Endothelial cell (in vitro differentiated cells): ENCODE data around the gene MARS1. TPM values are rescaled to one million over a fixed set of nuclear protein-coding genes. Genes with fewer than 3 reads are reported as not detected.

Experiments
- DNase-seq: peaks from one replicate; pipeline ENCODE4 v3.0.0; 2021; ENCODE audit warnings: low spot score
- H3K27ac Mint-ChIP-seq: one replicate; pipeline ENCODE4 v1.8.0; 2021; ENCODE audit warnings: mixed read lengths, inconsistent platforms; ENCODE audit not compliant: unreplicated experiment
- H3K27me3 Mint-ChIP-seq: one replicate; pipeline ENCODE4 v1.8.0; 2021; ENCODE audit warnings: mild to moderate bottlenecking, moderate library complexity, mixed read lengths, inconsistent platforms; ENCODE audit not compliant: unreplicated experiment
- H3K36me3 Mint-ChIP-seq: one replicate; pipeline ENCODE4 v1.8.0; 2021; ENCODE audit warnings: mild to moderate bottlenecking, low read depth, mixed read lengths, inconsistent platforms; ENCODE audit not compliant: unreplicated experiment
- H3K4me1 Mint-ChIP-seq: one replicate; pipeline ENCODE4 v1.8.0; 2021; ENCODE audit warnings: mild to moderate bottlenecking, mixed read lengths, inconsistent platforms; ENCODE audit not compliant: unreplicated experiment
- H3K4me3 Mint-ChIP-seq: one replicate; pipeline ENCODE4 v1.8.0; 2021; ENCODE audit warnings: mild to moderate bottlenecking, mixed read lengths, inconsistent platforms; ENCODE audit not compliant: unreplicated experiment
- H3K9me3 Mint-ChIP-seq: one replicate; pipeline ENCODE4 v1.8.0; 2021; ENCODE audit warnings: mixed read lengths, inconsistent platforms; ENCODE audit not compliant: unreplicated experiment
- total RNA-seq: library from RNA; stranded (reverse); fragmentation: NEBNext Ultra II Directional; extraction: Animal tissue kit (Norgen Biotek cat#: 25700); gene quantifications from one replicate; pipeline ENCODE4 v1.2.1, GENCODE V29; 2021; ENCODE audit not compliant: unreplicated experiment
- TF ChIP-seq, protein P1 (sequence below): fragments of 200-600 bp; sonication (generic); IDR thresholded peaks from one replicate; pipeline ENCODE4 v1.5.0; 2021; ENCODE audit warnings: antibody characterized with exemption; ENCODE audit not compliant: unreplicated experiment

MARS1 gene
- total RNA-seq, 1 donor from 2014 or later, result 183 TPM

DNA sequence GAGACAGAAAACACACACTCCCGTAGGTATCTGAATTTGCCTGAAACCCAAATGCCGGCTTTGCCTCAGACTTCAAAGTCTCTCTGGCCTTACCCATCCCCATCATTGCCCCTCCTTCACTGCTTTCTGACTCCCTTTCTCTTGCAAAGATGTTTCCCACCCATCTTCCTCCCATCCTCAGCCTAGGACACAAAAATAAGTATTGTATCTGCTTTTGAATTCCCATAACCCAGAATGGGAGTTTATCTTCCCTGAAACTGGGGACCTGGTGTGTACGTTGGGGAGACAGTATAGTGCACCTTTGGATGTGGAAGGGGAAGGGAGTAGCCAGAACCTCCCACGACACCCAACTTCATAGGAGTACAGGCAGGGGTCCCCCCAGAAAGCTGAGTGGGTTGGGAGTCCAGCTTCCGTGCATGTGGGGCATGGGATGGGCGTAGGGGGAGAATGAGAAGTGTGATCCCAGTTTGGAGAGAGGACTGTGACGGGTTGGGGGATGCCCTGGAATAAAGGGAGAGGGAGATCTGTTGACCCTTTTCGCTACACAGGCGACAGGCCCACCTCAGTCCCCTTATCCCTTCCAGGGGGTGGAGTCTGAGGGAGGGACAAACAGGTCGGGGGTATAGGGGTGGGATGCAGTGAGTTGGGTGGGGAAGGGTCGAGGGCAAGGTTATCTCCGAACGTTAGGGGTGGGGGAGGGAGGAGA lies 61.5 kb downstream of the MARS1 start:
- Mint-ChIP-seq H3K4me3 (peak overlapping the region; percentile 65), H3K4me1 (peaks cover 26% of the 10 kb centered on the region), H3K27me3 (peaks cover 13% of the 10 kb centered on the region), H3K9me3 (no peaks in the 10 kb centered on the region), H3K36me3 (no peaks in the 10 kb centered on the region), H3K27ac (no peak overlapping the region)
- TF ChIP-seq, protein P1, sequence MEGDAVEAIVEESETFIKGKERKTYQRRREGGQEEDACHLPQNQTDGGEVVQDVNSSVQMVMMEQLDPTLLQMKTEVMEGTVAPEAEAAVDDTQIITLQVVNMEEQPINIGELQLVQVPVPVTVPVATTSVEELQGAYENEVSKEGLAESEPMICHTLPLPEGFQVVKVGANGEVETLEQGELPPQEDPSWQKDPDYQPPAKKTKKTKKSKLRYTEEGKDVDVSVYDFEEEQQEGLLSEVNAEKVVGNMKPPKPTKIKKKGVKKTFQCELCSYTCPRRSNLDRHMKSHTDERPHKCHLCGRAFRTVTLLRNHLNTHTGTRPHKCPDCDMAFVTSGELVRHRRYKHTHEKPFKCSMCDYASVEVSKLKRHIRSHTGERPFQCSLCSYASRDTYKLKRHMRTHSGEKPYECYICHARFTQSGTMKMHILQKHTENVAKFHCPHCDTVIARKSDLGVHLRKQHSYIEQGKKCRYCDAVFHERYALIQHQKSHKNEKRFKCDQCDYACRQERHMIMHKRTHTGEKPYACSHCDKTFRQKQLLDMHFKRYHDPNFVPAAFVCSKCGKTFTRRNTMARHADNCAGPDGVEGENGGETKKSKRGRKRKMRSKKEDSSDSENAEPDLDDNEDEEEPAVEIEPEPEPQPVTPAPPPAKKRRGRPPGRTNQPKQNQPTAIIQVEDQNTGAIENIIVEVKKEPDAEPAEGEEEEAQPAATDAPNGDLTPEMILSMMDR, result no peak
- DNase-seq, result no peak

DNA sequence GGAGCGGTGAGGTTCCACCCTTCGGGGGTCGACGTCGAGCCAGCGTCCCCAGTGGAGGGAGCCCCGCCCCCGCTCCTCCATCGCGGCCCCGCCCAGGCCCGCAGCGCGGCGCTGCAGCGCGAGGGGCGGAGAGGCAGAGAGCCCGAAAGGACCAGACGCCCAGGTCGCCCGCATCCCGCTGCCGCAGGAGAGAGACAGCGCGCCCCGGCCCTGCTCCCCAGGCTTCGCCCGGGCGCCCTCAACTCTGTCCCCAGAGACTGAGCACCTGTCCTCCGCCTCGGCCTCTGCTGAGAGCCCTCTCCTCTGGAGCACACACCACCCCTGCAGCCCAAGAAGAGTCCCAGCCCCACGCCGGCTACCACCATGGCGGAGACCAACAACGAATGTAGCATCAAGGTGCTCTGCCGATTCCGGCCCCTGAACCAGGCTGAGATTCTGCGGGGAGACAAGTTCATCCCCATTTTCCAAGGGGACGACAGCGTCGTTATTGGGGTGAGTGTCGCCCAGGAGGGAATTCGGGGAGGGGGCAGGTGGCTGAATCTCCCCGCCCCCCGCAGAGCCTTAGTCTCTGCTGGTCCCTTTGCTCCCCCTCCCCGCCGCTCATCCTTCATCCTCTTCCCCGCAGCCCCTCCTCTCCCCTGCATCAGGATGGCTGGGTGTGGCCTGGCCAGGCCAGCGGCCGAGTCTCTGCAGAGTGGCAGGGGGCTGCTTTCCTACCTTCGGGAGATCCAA lies 62.2 kb downstream of the MARS1 start, which contains the start of gene KIF5A:
Gene KIF5A, plus strand, starts transcription at position 136 of the 732 bp plus-strand sequence. Its CDS starts 228 bp downstream, at position 364.
- Mint-ChIP-seq H3K36me3 (no peaks in the 10 kb centered on the region), H3K4me3 (peak within 1 kb of the TSS; percentile 65), H3K9me3 (no peaks in the 10 kb centered on the region), H3K27ac (no peak within 1 kb of the TSS), H3K27me3 (peaks cover 13% of the 10 kb centered on the region), H3K4me1 (peaks cover 21% of the 10 kb centered on the region)
- DNase-seq, result peak; percentile 44
- TF ChIP-seq, protein P1, result no peak

DNA sequence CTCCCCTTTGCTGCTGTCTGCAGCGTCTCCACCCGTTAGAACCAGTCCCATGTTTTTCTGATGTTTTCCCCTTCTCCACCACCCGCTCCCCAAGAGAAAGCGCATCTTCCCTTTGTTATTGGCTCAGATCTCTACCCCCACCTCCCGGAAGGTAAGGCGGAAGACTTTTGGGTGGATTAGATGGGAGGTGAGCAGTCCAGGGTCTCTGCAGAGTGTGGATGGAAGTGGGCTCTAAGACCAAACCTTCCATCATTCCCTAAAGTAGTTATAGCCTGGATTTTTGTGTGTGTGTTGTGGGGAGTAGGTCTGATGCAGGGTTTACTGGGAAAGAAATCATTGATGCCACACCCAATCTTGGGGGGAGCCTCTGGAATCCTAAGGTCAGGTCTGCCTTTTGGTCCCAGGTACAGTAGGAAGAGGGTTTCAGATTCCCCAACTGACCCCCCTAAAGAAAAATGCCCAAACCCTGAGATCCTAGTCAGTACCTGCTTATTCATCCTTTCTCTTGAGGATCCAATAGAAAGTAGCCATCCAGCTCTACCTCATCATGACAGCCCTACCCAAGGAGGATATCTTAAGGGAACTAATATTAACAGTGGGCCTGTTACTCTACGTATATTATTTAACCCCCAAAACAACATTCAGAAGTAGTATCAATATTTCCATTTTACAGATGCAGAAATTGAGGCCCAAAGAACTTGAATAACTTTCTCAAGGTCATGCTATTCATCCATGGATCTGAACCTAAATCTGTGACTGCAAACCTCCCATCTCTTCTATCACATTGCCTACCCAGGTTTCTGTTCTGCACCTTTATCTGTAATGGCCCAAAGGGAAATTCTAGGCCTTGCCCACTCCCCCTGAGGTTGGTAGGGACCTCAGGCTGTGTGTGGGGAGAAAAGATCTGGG lies 63.0 kb downstream of the MARS1 start:
- H3K4me3 Mint-ChIP-seq, result peak overlapping the region; percentile 43
- H3K36me3 Mint-ChIP-seq, result no peaks in the 10 kb centered on the region
- no peak for DNase-seq
- TF ChIP-seq, protein P1, result no peak
- peaks cover 13% of the 10 kb centered on the region for H3K27me3 Mint-ChIP-seq
- H3K27ac Mint-ChIP-seq, result no peak overlapping the region
- H3K4me1 Mint-ChIP-seq, result peaks cover 15% of the 10 kb centered on the region
- H3K9me3 Mint-ChIP-seq, result no peaks in the 10 kb centered on the region

DNA sequence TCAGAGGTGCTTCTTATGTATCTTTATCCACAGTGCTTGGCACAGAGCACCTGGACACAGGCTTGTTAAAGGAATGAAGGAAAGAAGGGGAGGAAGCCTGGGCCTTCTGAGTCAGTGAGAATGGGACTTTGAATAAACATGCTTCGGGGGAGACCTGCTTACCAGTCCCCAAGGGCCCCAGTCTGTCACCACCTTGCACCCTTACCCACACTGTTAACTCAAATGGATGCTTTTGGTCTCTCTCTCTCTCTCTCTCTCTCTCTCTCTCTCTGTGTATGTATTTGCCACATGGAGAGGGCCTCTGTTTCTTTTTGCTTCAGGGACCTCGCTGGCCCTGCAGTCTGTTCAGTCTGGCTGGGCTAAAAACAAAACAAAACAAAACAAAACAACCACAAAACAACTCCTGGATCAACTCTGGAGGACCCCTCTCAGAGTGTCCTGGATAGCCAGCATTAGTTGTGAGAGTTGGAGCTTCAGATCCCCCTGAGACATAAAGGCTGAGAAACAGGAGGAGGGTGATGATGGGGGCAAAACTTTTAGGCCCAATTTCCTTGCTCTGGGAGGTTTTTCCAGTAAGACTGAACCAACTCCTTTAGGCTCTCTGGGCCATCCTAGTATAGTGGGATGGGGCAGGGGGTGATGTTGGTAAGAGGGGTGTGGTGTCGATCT lies 63.9 kb downstream of the MARS1 start:
- Mint-ChIP-seq H3K36me3 (no peaks in the 10 kb centered on the region), H3K4me1 (peaks cover 8% of the 10 kb centered on the region), H3K27me3 (peaks cover 10% of the 10 kb centered on the region), H3K27ac (no peak overlapping the region), H3K9me3 (no peaks in the 10 kb centered on the region), H3K4me3 (no peak overlapping the region)
- TF ChIP-seq, protein P1, result no peak
- no peak for DNase-seq
